HG02840 (cell line): ENCODE results near the gene EXOC3L2.
"Not testable (repeated sequence)": the region's sequence is repeated elsewhere in the genome, so short reads cannot be mapped to it uniquely, and the experiment has no call there.

Experiments used
- ATAC-seq: cut with Tn5 transposase; IDR thresholded peaks from one replicate; pipeline ENCODE4 v1.9.1; 2021; ENCODE audit warnings: mild to moderate bottlenecking, moderate library complexity, moderate number of reproducible peaks; ENCODE audit not compliant: unreplicated experiment, low FRiP score

The EXOC3L2 gene

GRCh38 chr19:45258862-45259261 is 13.7 kb upstream of the EXOC3L2 start:
- no peak for ATAC-seq

DNA sequence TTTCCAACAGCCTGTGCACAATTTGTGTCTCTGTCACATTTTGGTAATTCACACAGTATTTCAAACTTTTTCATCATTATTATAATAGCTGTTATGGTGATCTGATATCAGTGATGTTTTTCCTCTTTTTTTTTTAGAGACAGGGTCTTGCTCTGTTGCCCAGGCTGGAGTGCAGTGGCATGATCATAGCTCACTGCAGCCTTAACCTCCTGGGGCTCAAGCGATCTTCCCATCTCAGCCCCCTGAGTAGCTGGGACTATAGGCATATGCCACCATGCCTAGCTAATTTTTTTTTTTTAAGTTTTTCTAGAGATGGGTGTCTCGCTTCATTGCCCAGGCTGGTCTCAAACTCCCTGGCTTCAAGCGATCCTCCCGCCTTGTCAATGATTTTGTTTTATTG is 11.6 kb upstream of the EXOC3L2 start:
- no peak for ATAC-seq

DNA sequence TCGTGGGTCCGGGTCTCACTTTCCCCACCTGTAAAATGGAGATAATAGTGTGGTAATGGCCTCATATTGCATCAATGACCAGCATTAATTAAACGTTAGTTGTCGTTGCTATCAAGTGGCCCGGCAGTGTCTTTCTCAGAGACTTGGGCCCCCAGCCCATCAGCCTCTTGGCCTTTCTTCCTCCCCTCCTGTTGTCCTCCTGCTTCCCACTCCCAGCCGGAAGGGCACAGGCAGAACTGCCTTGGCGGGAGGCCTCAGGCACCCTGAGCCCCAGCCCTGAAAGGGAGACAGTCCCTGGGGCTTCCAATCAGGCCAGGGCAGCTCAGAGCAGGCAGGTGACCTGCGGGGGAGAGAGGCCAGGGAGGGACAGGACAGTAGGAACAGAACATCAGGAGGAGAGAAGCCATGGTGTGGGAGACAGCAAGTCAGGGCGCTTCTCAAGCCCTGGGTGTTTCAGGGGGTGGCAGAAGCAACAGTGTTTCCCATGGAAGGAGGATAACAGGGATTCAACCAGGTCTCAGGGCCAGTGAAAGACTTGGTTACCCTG is 10.5 kb upstream of the EXOC3L2 start:
- no peak for ATAC-seq

DNA sequence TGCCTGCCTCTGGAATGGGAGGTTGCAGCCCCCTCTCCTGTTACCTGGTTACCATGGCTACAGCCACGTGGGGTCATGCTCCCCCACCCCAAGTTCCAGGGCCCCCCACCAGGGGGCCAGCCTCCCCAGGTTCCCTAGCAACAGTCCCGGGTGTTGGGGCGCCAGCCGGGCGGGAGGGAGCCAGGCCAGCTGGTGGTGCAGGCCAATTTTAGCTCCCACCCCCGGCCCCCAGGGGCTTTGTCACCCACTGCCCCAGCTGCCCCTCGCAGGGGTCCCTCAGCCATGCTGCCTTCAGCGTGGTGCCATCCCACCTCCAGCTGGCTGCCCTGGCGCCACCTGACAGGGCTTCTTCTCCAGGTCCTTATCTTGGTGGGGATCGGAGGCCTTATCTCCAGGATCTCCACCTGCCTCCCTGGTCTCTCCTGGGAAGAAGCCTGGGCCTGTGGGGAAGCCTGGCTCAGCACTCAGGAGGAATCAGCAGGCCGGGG is 8.9 kb upstream of the EXOC3L2 start:
- no peak for ATAC-seq

DNA sequence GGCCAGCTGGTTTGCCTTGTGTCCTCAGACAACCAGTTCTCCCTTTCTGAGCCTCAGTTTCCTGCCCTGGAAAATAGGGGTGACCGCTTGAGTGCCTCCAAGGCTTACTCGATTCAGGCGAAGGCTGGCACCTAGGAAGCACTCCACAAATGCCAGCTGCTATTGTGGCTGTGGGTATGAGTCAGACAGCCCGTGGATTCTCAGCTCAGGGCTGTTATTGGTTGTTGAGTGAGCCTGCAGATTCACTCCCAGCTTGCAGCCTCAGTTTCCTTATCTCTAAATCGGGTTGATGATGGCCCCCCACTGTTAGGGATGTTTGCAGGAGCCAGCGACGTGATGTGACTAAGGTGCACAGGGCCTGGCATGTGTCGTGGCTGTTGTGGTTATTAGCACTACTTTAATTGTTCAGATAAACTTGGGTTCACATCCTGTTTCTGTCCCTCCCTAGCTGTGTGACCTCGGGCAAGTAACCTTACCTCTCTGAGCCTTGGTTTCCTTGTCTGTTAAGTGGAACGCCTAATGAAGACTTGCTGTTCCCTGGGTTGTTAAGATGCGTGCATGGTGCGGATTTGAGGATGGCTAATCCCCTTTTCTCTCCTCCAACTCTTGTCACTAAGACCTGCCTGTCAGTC is 8.3 kb upstream of the EXOC3L2 start:
- no peak for ATAC-seq

DNA sequence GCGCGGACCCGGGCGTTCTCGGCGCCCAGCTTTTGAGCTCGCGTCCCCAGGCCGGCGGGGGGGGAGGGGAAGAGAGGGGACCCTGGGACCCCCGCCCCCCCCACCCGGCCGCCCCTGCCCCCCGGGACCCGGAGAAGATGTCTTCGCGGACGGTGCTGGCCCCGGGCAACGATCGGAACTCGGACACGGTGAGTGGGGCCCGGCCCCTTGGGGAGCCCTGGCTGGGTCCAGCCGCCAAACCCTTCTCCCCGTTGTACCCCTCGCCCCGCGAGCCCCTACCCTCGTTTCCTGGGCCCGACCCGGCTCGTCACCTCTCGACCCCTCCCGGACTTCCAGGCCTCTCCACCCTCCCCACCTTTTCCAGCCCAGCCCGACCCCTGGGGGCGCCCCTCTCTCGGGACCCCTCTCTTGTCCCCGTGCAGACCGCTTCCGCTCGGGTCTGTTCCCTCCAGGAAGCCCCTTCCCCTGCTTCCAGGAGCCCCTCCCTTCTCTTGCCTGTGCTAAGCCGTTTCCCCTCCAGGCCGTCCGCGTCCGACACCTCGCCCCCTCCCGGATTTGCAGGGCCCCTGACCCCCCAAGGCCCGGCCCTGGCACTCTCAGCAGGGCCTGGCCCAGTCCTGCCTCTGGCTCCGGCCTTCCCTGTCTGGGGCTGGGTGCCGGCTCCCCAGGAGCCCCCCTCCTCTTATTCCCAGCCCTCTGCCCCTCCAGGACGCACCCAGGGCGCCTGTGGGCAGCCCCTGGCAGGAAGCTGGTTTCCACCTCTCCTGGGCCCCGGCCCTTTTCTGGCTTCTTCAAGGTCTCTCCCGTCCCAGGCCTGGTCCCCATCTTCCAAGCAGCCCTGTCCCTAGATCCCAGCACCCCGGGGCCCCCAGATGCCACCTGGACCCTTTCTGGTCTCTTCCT is 6.5 kb upstream of the EXOC3L2 start:
- no peak for ATAC-seq

DNA sequence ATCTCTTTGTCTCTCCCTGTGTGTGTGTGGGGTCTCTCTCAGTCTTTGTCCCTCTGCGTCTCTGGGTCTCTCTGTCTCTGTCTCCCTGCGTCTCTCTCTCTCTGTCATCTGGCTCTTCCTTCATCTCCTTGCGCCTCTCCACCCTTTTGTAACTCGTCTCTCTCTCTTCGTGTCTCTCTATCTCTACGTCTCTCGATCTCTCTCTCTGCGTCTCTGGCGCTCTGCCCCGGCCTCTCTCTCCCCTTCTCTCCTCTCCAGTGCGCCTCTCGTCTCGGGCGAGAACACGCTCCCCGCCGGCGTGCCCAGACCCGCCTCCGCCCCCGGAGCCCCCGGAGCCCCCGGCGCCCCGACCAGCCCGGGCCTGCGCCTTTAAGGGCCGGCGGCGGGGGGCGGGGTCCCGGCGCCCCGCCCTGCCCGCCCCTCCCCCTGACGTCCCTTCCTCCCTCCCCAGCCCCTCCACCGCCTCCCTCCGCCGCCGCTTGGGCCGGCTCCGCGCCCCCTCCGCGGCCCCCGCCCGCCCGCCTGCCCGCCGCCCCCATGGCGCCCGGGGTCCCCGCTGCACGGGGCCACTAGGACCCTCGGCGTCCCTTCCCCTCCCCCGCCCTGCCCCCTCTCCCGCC is 5.7 kb upstream of the EXOC3L2 start, which contains the start of gene MARK4:
TSS of gene MARK4 (plus strand) at position 440 of the 620 bp plus-strand sequence. CDS start 318 bp downstream, outside the sequence.
- ATAC-seq = no peak

DNA sequence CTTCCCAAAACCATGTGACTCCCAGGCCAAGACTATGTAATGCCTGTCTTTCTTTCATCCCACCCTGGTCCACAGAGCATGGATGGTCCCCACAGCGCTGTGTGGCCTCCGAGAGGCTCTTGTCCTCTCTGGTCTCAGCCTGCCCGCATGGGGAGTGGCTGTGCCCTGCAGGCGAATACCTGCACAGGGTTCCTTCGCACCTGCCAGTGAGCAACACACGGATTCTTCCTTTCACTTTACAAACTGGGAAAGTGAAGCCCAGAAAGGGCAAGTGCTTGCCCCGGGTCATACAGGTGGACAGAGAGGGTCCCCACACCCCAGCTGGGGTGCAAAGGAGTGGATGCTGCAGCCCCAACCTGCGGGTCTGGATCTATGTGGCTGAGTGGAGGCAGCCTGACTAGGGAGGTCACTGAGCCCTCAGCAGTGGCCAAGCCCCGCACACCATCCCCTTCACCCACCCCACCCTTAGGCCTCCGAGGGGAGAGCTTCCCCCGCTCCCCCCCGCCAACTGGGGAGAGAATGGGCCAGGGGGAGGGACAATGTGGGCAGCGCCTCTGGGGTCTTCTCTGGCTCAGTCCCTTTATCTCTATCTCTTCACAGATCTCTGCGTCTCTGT is 5.1 kb upstream of the EXOC3L2 start:
- no peak for ATAC-seq

DNA sequence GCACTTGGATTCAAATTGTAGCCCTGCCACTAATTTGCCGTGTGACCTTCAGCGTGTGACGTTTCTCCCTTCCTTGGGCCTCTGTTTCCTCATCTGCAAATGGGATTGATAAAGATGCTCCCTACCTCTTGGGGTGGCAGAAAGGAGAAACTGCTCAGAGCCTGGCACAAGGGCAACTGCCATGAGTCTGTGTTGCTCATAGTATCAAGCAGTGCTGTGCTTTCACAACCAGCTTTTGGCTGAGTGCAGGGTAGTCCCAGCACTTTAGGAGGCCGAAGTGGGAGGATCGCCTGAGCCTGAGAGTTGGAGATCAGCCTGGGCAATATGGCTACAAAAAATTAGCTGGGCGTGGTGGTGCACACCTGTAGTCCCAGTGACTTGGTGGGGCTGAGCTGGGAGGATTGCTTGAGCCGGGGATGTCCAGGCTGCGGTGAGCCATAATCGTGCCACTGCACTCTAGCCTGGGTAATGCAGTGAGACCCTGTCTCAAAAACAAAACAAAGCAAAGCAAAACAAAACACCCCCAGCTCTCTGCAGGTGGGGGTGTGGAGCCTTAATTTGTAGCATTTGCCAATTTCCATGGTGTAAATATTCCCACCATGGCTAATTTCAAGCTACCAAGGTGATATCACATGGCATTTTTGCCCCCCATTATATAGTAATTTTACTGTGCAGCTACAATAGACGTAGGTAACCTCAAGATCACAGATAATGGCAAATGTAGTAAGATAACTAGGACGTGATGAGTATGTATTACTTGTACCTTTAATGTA is 4.2 kb upstream of the EXOC3L2 start:
- ATAC-seq = no peak

DNA sequence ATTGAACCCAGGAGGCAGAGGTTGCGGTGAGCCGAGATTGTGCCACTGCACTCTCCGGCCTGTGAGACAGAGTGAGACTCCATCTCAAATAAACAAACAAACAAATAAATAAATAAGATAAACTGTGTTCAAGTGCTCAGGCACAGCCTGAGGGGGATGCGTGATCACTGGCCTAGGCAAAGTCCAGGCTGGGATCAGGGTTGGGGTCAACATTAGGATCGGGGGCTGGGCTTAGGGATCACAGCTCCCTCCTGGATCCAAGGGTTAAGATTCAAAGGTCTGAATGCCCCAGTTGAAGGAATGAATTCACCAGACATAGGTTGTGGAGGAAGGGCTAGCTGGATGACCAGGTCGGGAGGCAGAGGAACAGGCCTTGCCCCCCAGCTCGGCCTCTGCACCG is 1.9 kb upstream of the EXOC3L2 start:
- ATAC-seq = no peak

DNA sequence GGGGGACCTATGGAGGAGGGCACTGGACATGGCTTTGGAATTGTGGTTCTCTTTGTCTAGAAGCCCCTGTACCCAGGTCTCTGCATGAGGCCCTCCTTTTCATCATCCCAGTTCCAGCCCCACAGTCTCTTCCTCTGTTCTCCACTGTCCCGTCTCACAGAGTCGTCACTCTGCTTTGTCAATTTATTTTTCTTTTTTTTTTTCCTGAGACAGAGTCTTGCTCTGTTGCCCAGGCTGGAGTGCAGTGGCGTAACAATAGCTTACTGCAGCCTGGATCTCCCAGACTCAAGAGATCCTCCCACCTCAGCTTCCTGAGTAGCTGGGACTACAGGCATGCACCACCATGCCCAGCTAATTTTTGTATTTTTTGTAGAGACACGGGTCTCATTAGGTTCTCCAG is 619 bp upstream of the EXOC3L2 start:
- no peak for ATAC-seq

DNA sequence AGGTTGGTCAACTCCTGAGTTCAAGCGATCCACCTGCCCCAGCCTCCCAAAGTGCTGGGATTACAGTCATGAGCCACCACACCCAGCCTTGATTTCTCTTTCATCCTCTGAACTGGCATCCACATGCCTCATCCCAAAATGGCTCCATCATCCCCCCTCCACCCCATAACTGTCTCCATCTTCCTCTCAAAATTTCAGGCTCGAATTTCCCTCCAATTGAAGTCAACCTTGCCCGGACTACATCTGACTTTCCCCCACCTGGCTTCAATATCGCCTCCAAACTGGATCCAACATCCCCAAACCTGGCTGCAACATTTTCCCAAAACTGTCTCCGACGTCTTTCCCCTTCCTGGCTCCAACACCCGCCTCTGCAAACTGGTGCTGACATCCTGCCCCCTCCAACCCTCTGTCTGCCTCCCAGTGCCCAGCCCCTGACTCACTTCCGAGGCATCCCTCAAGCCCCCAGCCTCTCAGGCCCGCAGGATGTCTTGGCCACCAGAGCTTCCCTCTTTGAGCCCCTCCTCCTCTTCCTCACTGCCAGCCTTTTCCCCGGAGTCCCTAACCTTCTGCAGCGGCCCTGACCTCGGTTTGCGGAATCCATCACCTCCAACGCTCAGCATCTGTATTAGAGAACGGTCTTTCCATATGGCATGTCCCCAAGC is 943 bp downstream of the EXOC3L2 start:
- no peak for ATAC-seq

DNA sequence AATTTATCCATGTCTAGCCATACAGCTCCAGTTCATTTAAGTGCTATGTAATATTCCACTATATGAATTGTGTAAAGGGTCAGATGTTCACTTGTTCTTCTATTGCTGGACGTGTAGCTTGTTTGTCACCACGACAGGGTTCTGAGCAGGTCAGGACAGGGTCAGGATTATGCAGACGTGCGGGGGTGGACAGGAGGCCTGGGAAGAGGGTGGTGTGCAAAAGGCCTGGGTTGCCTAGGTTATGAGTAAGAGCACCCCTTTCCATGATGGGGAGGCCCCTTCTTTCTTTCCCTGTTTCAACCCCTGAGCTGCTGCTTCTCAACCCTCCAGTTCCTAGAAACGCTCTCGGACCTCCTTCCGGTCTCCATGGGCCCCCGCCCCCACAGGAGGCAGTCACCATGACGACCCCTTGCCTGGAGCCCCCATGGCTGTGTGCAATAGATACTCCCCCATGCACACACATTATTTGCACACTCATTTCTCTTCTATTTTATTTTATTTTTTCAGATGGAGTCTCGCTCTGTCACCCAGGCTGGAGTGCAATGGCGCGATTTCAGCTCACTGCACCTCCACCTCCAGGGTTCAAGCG is 2.0 kb downstream of the EXOC3L2 start:
- no peak for ATAC-seq

DNA sequence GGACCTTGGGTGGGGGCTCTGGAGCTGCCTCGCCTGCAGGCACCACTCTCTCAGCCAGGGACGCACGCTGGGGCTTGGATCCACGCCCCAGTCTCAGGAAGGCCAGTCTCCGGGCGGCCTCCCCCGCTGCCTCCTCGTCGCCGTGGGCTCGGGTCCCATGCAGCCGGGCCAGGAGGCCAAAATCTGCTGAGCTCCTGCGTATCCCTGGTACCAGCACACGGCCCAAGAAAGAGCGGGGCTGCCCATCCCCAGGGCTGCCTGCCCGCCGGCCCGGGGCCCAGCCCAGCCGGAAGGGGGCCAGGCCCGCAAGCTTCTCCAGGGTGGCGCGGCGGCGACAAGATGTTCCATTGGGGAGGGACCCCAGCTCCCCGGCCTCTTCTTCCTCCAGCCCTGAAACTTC is 6.7 kb downstream of the EXOC3L2 start:
- ATAC-seq = no peak

GRCh38 chr19:45235485-45235884 is 9.7 kb downstream of the EXOC3L2 start:
- ATAC-seq = no peak

- no peak for ATAC-seq
Observed at GRCh38 chr19:45234089-45234869, 10.9 kb downstream of the EXOC3L2 start.

DNA sequence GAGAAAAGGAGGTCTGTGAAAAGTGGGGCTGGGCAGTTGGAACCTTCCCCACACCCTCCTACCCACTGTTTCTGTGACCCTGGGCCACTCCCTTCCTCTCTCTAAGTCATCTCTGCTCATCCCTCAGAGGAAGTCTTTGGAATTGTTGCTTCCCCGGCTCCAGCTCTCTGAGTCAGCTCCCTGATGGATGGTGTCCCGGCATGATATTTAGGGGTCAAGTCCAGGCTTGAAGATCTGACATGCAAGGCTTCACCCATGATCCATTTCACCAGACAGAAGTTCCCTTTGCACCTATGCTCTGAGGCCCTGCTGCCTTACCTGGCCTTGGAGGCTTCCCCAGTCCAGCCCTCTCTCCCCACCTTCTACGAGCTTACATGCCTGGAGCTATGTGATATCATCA is 13.3 kb downstream of the EXOC3L2 start:
- no peak for ATAC-seq

DNA sequence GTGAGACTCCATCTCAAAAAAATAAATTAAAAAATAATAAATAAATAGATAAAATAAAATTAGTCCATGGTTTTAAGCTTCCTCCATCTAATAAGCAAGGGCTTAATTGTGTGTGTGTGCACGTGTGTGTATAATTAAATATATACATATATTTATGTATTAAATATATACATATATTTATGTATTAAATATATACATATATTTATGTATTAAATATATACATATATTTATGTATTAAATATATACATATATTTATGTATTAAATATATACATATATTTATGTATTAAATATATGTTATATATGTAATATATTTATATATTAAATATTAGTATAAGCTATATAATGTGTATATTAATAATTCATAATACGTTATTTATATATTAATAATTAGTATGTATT is 16.2 kb downstream of the EXOC3L2 start:
- not testable (repeated sequence) for ATAC-seq
